Measurements from ENCODE around the gene DENND1A.

Gene DENND1A

DNA sequence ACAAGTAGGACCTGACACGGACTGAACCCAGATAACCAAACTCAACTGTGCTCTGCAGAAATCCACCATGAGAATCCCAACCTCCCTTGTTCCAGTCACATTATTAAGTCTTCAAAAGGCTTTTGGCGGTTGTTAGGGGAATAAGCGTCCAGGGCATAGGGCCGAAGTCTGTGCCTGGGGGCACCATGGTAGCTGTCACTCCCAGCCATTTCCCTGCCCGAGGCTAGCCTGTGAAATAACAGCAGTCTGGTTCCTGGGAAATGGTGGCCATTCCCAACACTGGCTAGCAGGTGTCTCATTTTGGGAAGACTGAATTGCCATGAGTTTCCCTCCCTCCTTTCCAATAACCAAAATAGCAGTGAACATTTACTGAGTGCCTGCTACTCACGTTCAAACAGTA, 451.8 kb downstream of the DENND1A start:
- no peak for DNase-seq (ENCODE audit: low read depth)
- no peak for TF ChIP-seq CTCF (conservative IDR thresholded peaks at IDR 0.05; ENCODE audit: low read depth, low read length)
- H3K4me3 ChIP-seq (ENCODE audit: low read length), result no peak overlapping the region

DNA sequence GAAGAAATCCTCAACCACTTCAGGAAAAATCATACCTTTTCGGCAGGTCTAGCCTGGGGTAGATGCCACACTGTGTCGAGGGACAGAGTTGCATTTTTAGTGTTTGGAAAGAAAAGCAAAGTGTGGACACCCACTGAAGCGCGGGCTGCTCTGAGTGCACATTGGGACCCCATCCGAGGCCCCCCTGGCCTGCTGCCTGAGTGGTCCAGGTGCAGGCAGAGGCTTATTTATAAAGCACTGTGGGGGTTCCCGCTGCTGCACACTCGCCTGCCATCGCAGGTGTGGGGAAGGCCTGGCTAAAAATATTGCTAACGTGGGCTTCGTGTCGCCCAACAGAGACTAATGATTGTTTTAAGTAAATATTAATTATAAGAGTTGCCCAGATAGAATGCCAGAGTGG, 454.5 kb downstream of the DENND1A start:
- no peak overlapping the region for H3K4me3 ChIP-seq (ENCODE audit: low read length)
- no peak for TF ChIP-seq CTCF (conservative IDR thresholded peaks at IDR 0.05; ENCODE audit: low read depth, low read length)
- DNase-seq (ENCODE audit: low read depth), result no peak

DNA sequence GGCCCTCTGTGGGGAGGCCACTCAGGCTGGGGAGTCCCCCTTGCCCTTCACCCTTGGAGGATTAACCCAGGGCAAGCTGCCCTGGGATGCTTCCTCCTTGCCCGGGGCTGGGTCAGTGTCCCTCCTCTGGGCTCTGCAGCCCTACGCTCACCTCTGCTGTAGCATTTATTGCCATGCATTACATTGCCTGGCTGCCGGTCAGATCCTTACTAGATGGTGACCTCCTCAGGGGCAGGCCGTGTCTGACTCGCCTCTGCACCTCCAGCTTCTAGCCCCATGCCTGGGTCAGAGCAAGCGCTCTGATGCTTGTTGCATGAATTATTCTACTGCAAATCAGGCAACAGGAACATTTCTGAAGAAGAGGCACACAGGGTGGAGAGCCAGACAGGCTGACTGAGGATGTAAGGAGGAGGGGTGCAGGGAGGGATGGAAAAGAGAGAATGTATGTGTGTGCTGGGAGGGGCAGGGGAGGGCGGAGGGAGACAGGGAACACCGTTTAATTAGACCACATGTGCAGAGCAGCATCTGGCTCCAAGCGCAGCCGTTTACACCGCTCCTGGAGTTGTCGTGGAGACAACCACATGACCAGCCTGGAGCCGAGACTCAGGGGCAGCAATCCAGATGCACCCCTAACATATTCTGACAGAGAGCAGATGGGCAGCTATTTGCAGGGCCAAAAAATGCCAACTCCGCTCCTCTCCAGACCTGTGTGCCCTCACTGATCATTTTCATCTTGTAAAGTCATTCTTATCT, 456.9 kb downstream of the DENND1A start:
- no peak for DNase-seq (ENCODE audit: low read depth)
- TF ChIP-seq CTCF (conservative IDR thresholded peaks at IDR 0.05; ENCODE audit: low read depth, low read length), result no peak
- no peak overlapping the region for H3K4me3 ChIP-seq (ENCODE audit: low read length)

- no peak for DNase-seq (ENCODE audit: low read depth)
- H3K4me3 ChIP-seq (ENCODE audit: low read length), result no peak overlapping the region
- TF ChIP-seq CTCF (conservative IDR thresholded peaks at IDR 0.05; ENCODE audit: low read depth, low read length), result no peak
These were observed 457.9 kb downstream of the DENND1A start for GRCh38 chr9:123471843-123472570.

GRCh38 chr9:123470991-123471770, 458.7 kb downstream of the DENND1A start:
- H3K4me3 ChIP-seq (ENCODE audit: low read length), result no peak overlapping the region
- DNase-seq (ENCODE audit: low read depth), result no peak
- TF ChIP-seq CTCF (conservative IDR thresholded peaks at IDR 0.05; ENCODE audit: low read depth, low read length), result no peak

- TF ChIP-seq CTCF (conservative IDR thresholded peaks at IDR 0.05; ENCODE audit: low read depth, low read length), result no peak
- no peak overlapping the region for H3K4me3 ChIP-seq (ENCODE audit: low read length)
- no peak for DNase-seq (ENCODE audit: low read depth)
These were observed 459.7 kb downstream of the DENND1A start for GRCh38 chr9:123470121-123470782.

All from retinal pigment epithelial cell (primary cell).